HEK293 (cell line): Measurements from ENCODE around the gene ANOS1.

ENCODE experiments used
- CTCF ChIA-PET: fragments of 350-600 bp; formaldehyde crosslinking; extraction: SDS; loops from one replicate; lab custom pipeline; 2021; ENCODE audit warnings: antibody characterized with exemption; lab: Yijun Ruan, JAX
- POLR2A ChIA-PET: fragments of 300-600 bp; formaldehyde crosslinking; extraction: SDS; loops from one replicate; lab custom pipeline; 2020; ENCODE audit warnings: antibody characterized with exemption, inconsistent platforms; lab: Yijun Ruan, JAX
- H3K27ac ChIP-seq: fragments of 200-500 bp; sonication (Bioruptor generic); 2 replicates; pipeline ENCODE4 v1.5.1; 2014; ENCODE audit warnings: low read depth, low read length, control low read depth, inconsistent platforms; ENCODE audit errors: extremely low read depth
- H3K36me3 ChIP-seq, 2 experiments: fragments of 200-500 bp in 1 of 2; sonication (Bioruptor generic) in 1 of 2; 1 replicate in 1 of 2; 2 replicates in 1 of 2; pipeline ENCODE4 v1.5.1; 2014 to 2017; ENCODE audit warnings: inconsistent platforms in 2 of 2, low read length in 2 of 2; ENCODE audit not compliant: control insufficient read depth in 2 of 2, insufficient read depth in 1 of 2
- H3K4me1 ChIP-seq: fragments of 200-500 bp; sonication (Bioruptor generic); 2 replicates; pipeline ENCODE4 v1.5.1; 2014; ENCODE audit warnings: mild to moderate bottlenecking, low read length, inconsistent platforms; ENCODE audit not compliant: control insufficient read depth, insufficient read depth
- H3K4me3 ChIP-seq: 2 replicates; pipeline ENCODE4 v1.5.1; 2011; ENCODE audit warnings: low read depth, mild to moderate bottlenecking, control low read depth, low read length, moderate library complexity
- H3K9me3 ChIP-seq: fragments of 200-500 bp; sonication (Bioruptor generic); 2 replicates; pipeline ENCODE4 v1.5.1; 2014; ENCODE audit warnings: low read depth, low read length, inconsistent platforms; ENCODE audit not compliant: control insufficient read depth, insufficient read depth
- ATF2 ChIP-seq: fragments of 450-650 bp; formaldehyde crosslinking; IDR thresholded peaks from 2 replicates; pipeline ENCODE4 v1.5.1; 2016; ENCODE audit warnings: missing biosample characterization, missing genetic modification characterization, low read depth
- BCL11A ChIP-seq: fragments of 450-650 bp; formaldehyde crosslinking; IDR thresholded peaks from 2 replicates; pipeline ENCODE4 v1.5.1; 2016; ENCODE audit warnings: low read depth, missing biosample characterization, missing genetic modification characterization
- BCL6B ChIP-seq: fragments of 450-650 bp; formaldehyde crosslinking; IDR thresholded peaks from 2 replicates; pipeline ENCODE4 v1.5.1; 2017; ENCODE audit warnings: missing biosample characterization, missing genetic modification characterization
- GLI4 ChIP-seq: fragments of 450-650 bp; formaldehyde crosslinking; IDR thresholded peaks from 2 replicates; pipeline ENCODE4 v1.5.1; 2016; ENCODE audit warnings: missing biosample characterization, missing genetic modification characterization
- PRDM6 ChIP-seq: fragments of 450-650 bp; formaldehyde crosslinking; IDR thresholded peaks from 2 replicates; pipeline ENCODE4 v1.5.1; 2017; ENCODE audit warnings: missing biosample characterization, missing genetic modification characterization
- ZBTB17 ChIP-seq: fragments of 450-650 bp; formaldehyde crosslinking; IDR thresholded peaks from 2 replicates; pipeline ENCODE4 v1.5.1; 2016; ENCODE audit warnings: missing biosample characterization, missing genetic modification characterization
- ZBTB7A ChIP-seq: fragments of 450-650 bp; formaldehyde crosslinking; IDR thresholded peaks from 2 replicates; pipeline ENCODE4 v1.5.1; 2016; ENCODE audit warnings: low read depth, missing biosample characterization, missing genetic modification characterization
- ZNF112 ChIP-seq: fragments of 450-650 bp; formaldehyde crosslinking; IDR thresholded peaks from 2 replicates; pipeline ENCODE4 v1.5.0; 2017; ENCODE audit warnings: missing biosample characterization, missing genetic modification characterization
- ZNF292 ChIP-seq: fragments of 450-650 bp; formaldehyde crosslinking; IDR thresholded peaks from 2 replicates; pipeline ENCODE4 v1.5.1; 2016; ENCODE audit warnings: low read depth, missing biosample characterization, missing genetic modification characterization, borderline replicate concordance
- ZNF513 ChIP-seq: fragments of 450-650 bp; IDR thresholded peaks from 2 replicates; pipeline ENCODE4 v1.5.1; 2018; ENCODE audit warnings: missing biosample characterization, missing genetic modification characterization
- ZNF518A ChIP-seq: fragments of 450-650 bp; formaldehyde crosslinking; conservative IDR thresholded peaks from 2 replicates; pipeline ENCODE4 v1.5.1; 2016; ENCODE audit warnings: low read depth, missing biosample characterization, missing genetic modification characterization
- ZNF624 ChIP-seq: fragments of 450-650 bp; formaldehyde crosslinking; IDR thresholded peaks from 2 replicates; pipeline ENCODE4 v1.5.1; 2017; ENCODE audit warnings: missing biosample characterization, missing genetic modification characterization
- ZNF660 ChIP-seq: fragments of 450-650 bp; IDR thresholded peaks from 2 replicates; pipeline ENCODE4 v1.5.1; 2018; ENCODE audit warnings: missing biosample characterization, mild to moderate bottlenecking, missing genetic modification characterization
- ZNF707 ChIP-seq: fragments of 450-650 bp; formaldehyde crosslinking; IDR thresholded peaks from 2 replicates; pipeline ENCODE4 v1.5.1; 2016; ENCODE audit warnings: missing biosample characterization, missing genetic modification characterization
- ZNF76 ChIP-seq: fragments of 450-650 bp; formaldehyde crosslinking; IDR thresholded peaks from 2 replicates; pipeline ENCODE4; 2016; ENCODE audit warnings: low read depth, missing biosample characterization, missing genetic modification characterization, borderline replicate concordance
- ZNF837 ChIP-seq: fragments of 450-650 bp; formaldehyde crosslinking; IDR thresholded peaks from 2 replicates; pipeline ENCODE4 v1.5.1; 2016; ENCODE audit warnings: missing biosample characterization, missing genetic modification characterization
- ZSCAN30 ChIP-seq: fragments of 450-650 bp; IDR thresholded peaks from 2 replicates; pipeline ENCODE4 v1.5.1; 2018; ENCODE audit warnings: missing biosample characterization, mild to moderate bottlenecking, missing genetic modification characterization, moderate library complexity

The ANOS1 gene

GRCh38 chrX:8673201-8673600 is 58.7 kb downstream of the ANOS1 start:
- Histone ChIP-seq H3K4me1 (no peaks in the 10 kb centered on the region), H3K4me3 (no peak overlapping the region), H3K36me3 (no peaks in the 10 kb centered on the region)
- TF ChIP-seq ZBTB7A (tag by site-specific recombination), result no peak
- TF ChIP-seq, all 188 proteins: peak for 0
- ChIA-PET POLR2A (no interaction called here), CTCF (no interaction called here)
- no peak overlapping the region for H3K27ac ChIP-seq
- no peaks in the 10 kb centered on the region for H3K9me3 ChIP-seq

GRCh38 chrX:8672176-8672575 is 59.8 kb downstream of the ANOS1 start:
- POLR2A ChIA-PET, result no interaction called here
- Histone ChIP-seq H3K36me3 (no peaks in the 10 kb centered on the region), H3K9me3 (no peaks in the 10 kb centered on the region), H3K4me3 (no peak overlapping the region)
- TF ChIP-seq BCL6B (no peak), ZNF624 (tag by site-specific recombination) (no peak), ZNF292 (tag by site-specific recombination) (no peak), ZNF518A (no peak), ZBTB17 (tag by site-specific recombination) (no peak), PRDM6 (no peak), GLI4 (no peak), ZNF513 (tag by site-specific recombination) (no peak), ZSCAN30 (tag by site-specific recombination) (no peak), ATF2 (tag by site-specific recombination) (no peak), ZNF76 (no peak), ZNF707 (tag by site-specific recombination) (no peak), ZNF112 (tag by site-specific recombination) (no peak), BCL11A (tag by site-specific recombination) (no peak), ZNF837 (no peak), ZNF660 (no peak)
- TF ChIP-seq, all 188 proteins: peak for 0
- H3K4me1 ChIP-seq, result no peaks in the 10 kb centered on the region
- H3K27ac ChIP-seq, result no peak overlapping the region
- CTCF ChIA-PET, result interaction anchor here (0.5 kb wide), 1 partner anchor 765 kb away, joined by 3 read pairs; no protein-coding TSS in a partner anchor
